Neural progenitor cell (in vitro differentiated cells): ENCODE data around the gene FOXF2.
"Not testable (repeated sequence)": the region's sequence is repeated elsewhere in the genome, so short reads cannot be mapped to it uniquely, and the experiment has no call there.

Source experiments
- EZH2 ChIP-seq: fragments of 200-600 bp; sonication (generic); IDR thresholded peaks from 2 replicates; pipeline ENCODE4 v1.6.1; 2017; ENCODE audit warnings: antibody characterized with exemption, mild to moderate bottlenecking, moderate library complexity
- TF ChIP-seq, protein P1 (sequence below): fragments of 200-600 bp; sonication (generic); IDR thresholded peaks from 2 replicates; pipeline ENCODE4 v1.5.1; 2017; ENCODE audit warnings: antibody characterized with exemption, mild to moderate bottlenecking

DNA sequence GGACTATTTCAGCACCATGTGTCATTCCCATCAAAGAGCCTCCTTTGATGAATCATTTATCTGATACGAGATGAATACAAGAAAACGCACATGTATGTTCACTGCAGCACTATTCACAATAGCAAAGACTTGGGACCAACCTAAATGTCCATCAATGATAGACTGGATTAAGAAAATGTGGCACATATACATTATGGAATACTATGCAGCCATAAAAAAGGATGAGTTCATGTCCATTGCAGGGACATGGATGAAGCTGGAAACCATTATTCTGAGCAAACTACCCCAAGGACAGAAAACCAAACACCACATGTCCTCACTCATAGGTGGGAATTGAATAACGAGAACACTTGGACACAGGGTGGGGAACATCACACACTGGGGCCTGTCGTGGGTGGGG is 27.7 kb upstream of the FOXF2 start:
- TF ChIP-seq, protein P1, sequence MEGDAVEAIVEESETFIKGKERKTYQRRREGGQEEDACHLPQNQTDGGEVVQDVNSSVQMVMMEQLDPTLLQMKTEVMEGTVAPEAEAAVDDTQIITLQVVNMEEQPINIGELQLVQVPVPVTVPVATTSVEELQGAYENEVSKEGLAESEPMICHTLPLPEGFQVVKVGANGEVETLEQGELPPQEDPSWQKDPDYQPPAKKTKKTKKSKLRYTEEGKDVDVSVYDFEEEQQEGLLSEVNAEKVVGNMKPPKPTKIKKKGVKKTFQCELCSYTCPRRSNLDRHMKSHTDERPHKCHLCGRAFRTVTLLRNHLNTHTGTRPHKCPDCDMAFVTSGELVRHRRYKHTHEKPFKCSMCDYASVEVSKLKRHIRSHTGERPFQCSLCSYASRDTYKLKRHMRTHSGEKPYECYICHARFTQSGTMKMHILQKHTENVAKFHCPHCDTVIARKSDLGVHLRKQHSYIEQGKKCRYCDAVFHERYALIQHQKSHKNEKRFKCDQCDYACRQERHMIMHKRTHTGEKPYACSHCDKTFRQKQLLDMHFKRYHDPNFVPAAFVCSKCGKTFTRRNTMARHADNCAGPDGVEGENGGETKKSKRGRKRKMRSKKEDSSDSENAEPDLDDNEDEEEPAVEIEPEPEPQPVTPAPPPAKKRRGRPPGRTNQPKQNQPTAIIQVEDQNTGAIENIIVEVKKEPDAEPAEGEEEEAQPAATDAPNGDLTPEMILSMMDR, result not testable (repeated sequence)
- not testable (repeated sequence) for TF ChIP-seq EZH2
